Endodermal cell (in vitro differentiated cells): ENCODE results near the gene CPT2. TPM values are rescaled to one million over a fixed set of nuclear protein-coding genes. Genes with fewer than 3 reads are reported as not detected.

Experiments
- DNase-seq: peaks from one replicate; pipeline ENCODE4 v3.0.0-alpha.2; 2017
- H3K27ac ChIP-seq: 2 replicates; pipeline ENCODE4 v1.5.1; 2013; ENCODE audit warnings: mild to moderate bottlenecking, low read depth, low read length, moderate library complexity
- H3K27me3 ChIP-seq: 2 replicates; pipeline ENCODE4 v1.6.1; 2013; ENCODE audit warnings: mild to moderate bottlenecking, low read length, moderate library complexity; ENCODE audit not compliant: insufficient read depth, control insufficient read depth, poor library complexity, severe bottlenecking
- H3K36me3 ChIP-seq: 2 replicates; pipeline ENCODE4 v1.7.0; 2013; ENCODE audit warnings: mild to moderate bottlenecking, low read length, moderate library complexity; ENCODE audit not compliant: control insufficient read depth, insufficient read depth
- H3K4me1 ChIP-seq: one replicate; pipeline ENCODE4 v1.7.0; 2013; ENCODE audit warnings: low read length; ENCODE audit not compliant: control insufficient read depth, insufficient read depth
- H3K4me3 ChIP-seq: 2 replicates; pipeline ENCODE4 v1.5.1; 2013; ENCODE audit warnings: mild to moderate bottlenecking, low read length, moderate library complexity
- H3K9ac ChIP-seq: 2 replicates; pipeline ENCODE4 v1.6.1; 2013; ENCODE audit warnings: mild to moderate bottlenecking, low read length, moderate library complexity; ENCODE audit not compliant: poor library complexity, severe bottlenecking; ENCODE audit errors: extremely low read depth
- H3K9me3 ChIP-seq: 2 replicates; pipeline ENCODE4 v1.6.1; 2013; ENCODE audit warnings: mild to moderate bottlenecking, low read length, moderate library complexity; ENCODE audit not compliant: control insufficient read depth
- H3K27ac Mint-ChIP-seq: 2 replicates; pipeline ENCODE4 v1.8.0; 2020; ENCODE audit warnings: mixed read lengths
- H3K27me3 Mint-ChIP-seq: 2 replicates; pipeline ENCODE4 v1.8.0; 2021; ENCODE audit warnings: mild to moderate bottlenecking, mixed read lengths; ENCODE audit not compliant: insufficient read depth
- H3K36me3 Mint-ChIP-seq: 2 replicates; pipeline ENCODE4 v1.8.0; 2020; ENCODE audit warnings: low read depth, mixed read lengths
- H3K4me1 Mint-ChIP-seq: 2 replicates; pipeline ENCODE4 v1.8.0; 2020; ENCODE audit warnings: mixed read lengths
- H3K4me3 Mint-ChIP-seq: 2 replicates; pipeline ENCODE4 v1.8.0; 2020; ENCODE audit warnings: mild to moderate bottlenecking, moderate library complexity, mixed read lengths
- H3K9me3 Mint-ChIP-seq: 2 replicates; pipeline ENCODE4 v1.8.0; 2020; ENCODE audit warnings: mild to moderate bottlenecking, mixed read lengths
- WGBS, 2 experiments: methylation state at CpG; one replicate each; pipeline versions ENCODE4 v1.1.5 to v1.1.7; 2013; ENCODE audit warnings: missing lambda C conversion rate in 2 of 2, mixed read lengths in 1 of 2; ENCODE audit not compliant: insufficient coverage in 1 of 2, insufficient read length in 1 of 2; 5-methylcytosine and 5-hydroxymethylcytosine counted together
- total RNA-seq, 2 donors: library from RNA; stranded (reverse); fragmentation: NEBNext Ultra II Directional in 1 of 2; extraction: Animal tissue kit (Norgen Biotek cat#: 25700) in 1 of 2; gene quantifications; 2 replicates in 1 of 2; 3 replicates in 1 of 2; pipeline ENCODE4 v1.2.1, GENCODE V29; 2021
- TF ChIP-seq, protein P1 (sequence below): fragments of 200-600 bp; sonication (generic); conservative IDR thresholded peaks from 2 replicates; pipeline ENCODE4 v1.5.0; 2021; ENCODE audit warnings: antibody characterized with exemption, mild to moderate bottlenecking

Gene CPT2
- total RNA-seq, 2 donors from 2014 or later, result 28.7 to 31.3 TPM

- Histone ChIP-seq H3K36me3 (peaks cover 32% of the 10 kb centered on the region), H3K9ac (peak within 1 kb of the TSS; percentile 95), H3K27ac (peak within 1 kb of the TSS; percentile 56), H3K4me1 (no peaks in the 10 kb centered on the region), H3K4me3 (peak within 1 kb of the TSS; percentile 98), H3K27me3 (no peaks in the 10 kb centered on the region), H3K9me3 (no peaks in the 10 kb centered on the region)
- Mint-ChIP-seq H3K27ac (peak within 1 kb of the TSS; percentile 97), H3K27me3 (no peaks in the 10 kb centered on the region), H3K4me1 (peaks cover 7% of the 10 kb centered on the region), H3K9me3 (no peaks in the 10 kb centered on the region), H3K36me3 (peaks cover 19% of the 10 kb centered on the region), H3K4me3 (peak within 1 kb of the TSS; percentile 96)
- peak; percentile 99 for DNase-seq
- WGBS, 2 experiments, result 5 to 7% methylated on average over 41 to 64 of the region's 64 CpGs
- TF ChIP-seq, protein P1, sequence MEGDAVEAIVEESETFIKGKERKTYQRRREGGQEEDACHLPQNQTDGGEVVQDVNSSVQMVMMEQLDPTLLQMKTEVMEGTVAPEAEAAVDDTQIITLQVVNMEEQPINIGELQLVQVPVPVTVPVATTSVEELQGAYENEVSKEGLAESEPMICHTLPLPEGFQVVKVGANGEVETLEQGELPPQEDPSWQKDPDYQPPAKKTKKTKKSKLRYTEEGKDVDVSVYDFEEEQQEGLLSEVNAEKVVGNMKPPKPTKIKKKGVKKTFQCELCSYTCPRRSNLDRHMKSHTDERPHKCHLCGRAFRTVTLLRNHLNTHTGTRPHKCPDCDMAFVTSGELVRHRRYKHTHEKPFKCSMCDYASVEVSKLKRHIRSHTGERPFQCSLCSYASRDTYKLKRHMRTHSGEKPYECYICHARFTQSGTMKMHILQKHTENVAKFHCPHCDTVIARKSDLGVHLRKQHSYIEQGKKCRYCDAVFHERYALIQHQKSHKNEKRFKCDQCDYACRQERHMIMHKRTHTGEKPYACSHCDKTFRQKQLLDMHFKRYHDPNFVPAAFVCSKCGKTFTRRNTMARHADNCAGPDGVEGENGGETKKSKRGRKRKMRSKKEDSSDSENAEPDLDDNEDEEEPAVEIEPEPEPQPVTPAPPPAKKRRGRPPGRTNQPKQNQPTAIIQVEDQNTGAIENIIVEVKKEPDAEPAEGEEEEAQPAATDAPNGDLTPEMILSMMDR, result no peak
Observed at GRCh38 chr1:53238197-53239155, 41.9 kb downstream of the CPT2 start, which contains the start of gene MAGOH. Gene MAGOH, minus strand, starts transcription at chr1:53238518. Its CDS starts 70 bp downstream, at chr1:53238448.

- no peak overlapping the region for H3K4me3 ChIP-seq
- Mint-ChIP-seq H3K27me3 (no peaks in the 10 kb centered on the region), H3K4me1 (peaks cover 7% of the 10 kb centered on the region), H3K27ac (no peak overlapping the region), H3K4me3 (no peak overlapping the region), H3K36me3 (peaks cover 2% of the 10 kb centered on the region), H3K9me3 (no peaks in the 10 kb centered on the region)
- H3K9ac ChIP-seq, result no peak overlapping the region
- TF ChIP-seq, protein P1, result no peak
- no peaks in the 10 kb centered on the region for H3K9me3 ChIP-seq
- no peak overlapping the region for H3K27ac ChIP-seq
- peaks cover 22% of the 10 kb centered on the region for H3K36me3 ChIP-seq
- H3K4me1 ChIP-seq, result no peaks in the 10 kb centered on the region
- WGBS, 2 experiments, result 94 to 96% methylated on average over 2 of the region's 2 CpGs
- no peaks in the 10 kb centered on the region for H3K27me3 ChIP-seq
- DNase-seq, result no peak
Observed at GRCh38 chr1:53241828-53242227, 45.2 kb downstream of the CPT2 start.

DNA sequence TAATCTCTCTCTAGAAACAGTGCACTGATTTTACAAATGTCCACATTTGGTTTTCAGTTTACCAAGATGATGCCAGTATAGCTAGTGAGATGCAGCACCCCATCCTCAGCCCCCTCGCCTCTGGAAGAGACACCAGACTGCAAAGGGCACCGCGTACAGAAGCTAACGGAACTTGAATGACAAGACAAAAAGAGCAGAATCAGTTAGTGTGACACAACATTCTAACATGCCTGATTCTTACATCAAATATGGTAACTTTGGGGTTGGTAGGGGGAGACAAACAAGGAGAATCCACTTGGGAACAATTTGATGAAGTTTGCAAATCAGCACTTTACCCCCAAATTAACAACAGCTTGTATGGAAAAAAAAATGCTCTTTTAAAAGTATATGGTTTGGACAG is 45.8 kb downstream of the CPT2 start:
- peaks cover 7% of the 10 kb centered on the region for H3K4me1 Mint-ChIP-seq
- no peak for DNase-seq
- Histone ChIP-seq H3K27ac (no peak overlapping the region), H3K9ac (no peak overlapping the region), H3K27me3 (no peaks in the 10 kb centered on the region), H3K4me3 (no peak overlapping the region), H3K4me1 (no peaks in the 10 kb centered on the region), H3K36me3 (peaks cover 28% of the 10 kb centered on the region), H3K9me3 (no peaks in the 10 kb centered on the region)
- H3K9me3 Mint-ChIP-seq, result no peaks in the 10 kb centered on the region
- no peak overlapping the region for H3K4me3 Mint-ChIP-seq
- 96% methylated on average over 4 of the region's 4 CpGs; no CpG with 5 or more reads in 1 of the 2 experiments for WGBS, 2 experiments
- no peak overlapping the region for H3K27ac Mint-ChIP-seq
- TF ChIP-seq, protein P1, result no peak
- H3K27me3 Mint-ChIP-seq, result no peaks in the 10 kb centered on the region
- peaks cover 4% of the 10 kb centered on the region for H3K36me3 Mint-ChIP-seq
